Panc1 (cell line): ENCODE data around the gene MIF4GD. TPM values are rescaled to one million over a fixed set of nuclear protein-coding genes. Genes with fewer than 3 reads are reported as not detected.

Source experiments
- ATAC-seq: fragments of 200-7000 bp; cut with Tn5 transposase; 2 replicates; pipeline ENCODE4 v1.9.1; 2020; ENCODE audit warnings: mild to moderate bottlenecking, moderate library complexity
- BruUV-seq: library from RNA; stranded (reverse); fragments of 400-500 nt; replicated peaks from 2 replicates; lab custom pipeline; 2021; lab: Mats Ljungman, UMichigan
- CTCF ChIA-PET: fragments of 300-600 bp; sonication (Branson Sonifier 250); formaldehyde crosslinking; loops from one replicate; lab custom pipeline; 2022; ENCODE audit warnings: antibody characterized with exemption; lab: Charles Lee
- POLR2A ChIA-PET: fragments of 300-600 bp; sonication (Branson Sonifier 250); formaldehyde crosslinking; loops from one replicate; lab custom pipeline; 2022; ENCODE audit warnings: antibody characterized with exemption; lab: Charles Lee
- DNase-seq: peaks from one replicate; pipeline ENCODE4 v3.0.0-alpha.2; 2010; ENCODE audit warnings: low read depth, low spot score
- H3K27ac ChIP-seq: 2 replicates; pipeline ENCODE4 v1.5.1; 2011; ENCODE audit warnings: mild to moderate bottlenecking, low read length, inconsistent platforms
- H3K27me3 ChIP-seq: fragments of 200-500 bp; sonication (Bioruptor generic); 2 replicates; pipeline ENCODE4 v1.6.0; 2014; ENCODE audit warnings: low read length, inconsistent platforms; ENCODE audit not compliant: control insufficient read depth, insufficient read depth
- H3K36me3 ChIP-seq: fragments of 200-500 bp; sonication (Bioruptor generic); 2 replicates; pipeline ENCODE4 v1.5.1; 2014; ENCODE audit warnings: inconsistent platforms, mild to moderate bottlenecking, low read length, moderate library complexity; ENCODE audit not compliant: control insufficient read depth, insufficient read depth
- H3K4me1 ChIP-seq: 2 replicates; pipeline ENCODE4 v1.5.1; 2011; ENCODE audit warnings: inconsistent platforms, mild to moderate bottlenecking, low read length, moderate library complexity; ENCODE audit not compliant: control insufficient read depth, insufficient read depth
- H3K4me3 ChIP-seq, 2 experiments: 2 replicates each; pipeline ENCODE4 v1.5.1; 2011 to 2012; ENCODE audit warnings: low read depth in 2 of 2, low read length in 2 of 2, mild to moderate bottlenecking in 2 of 2, inconsistent platforms in 1 of 2, moderate library complexity in 1 of 2
- H3K9me3 ChIP-seq: fragments of 200-500 bp; sonication (Bioruptor generic); 2 replicates; pipeline ENCODE4 v1.5.1; 2014; ENCODE audit warnings: low read depth, mild to moderate bottlenecking, inconsistent platforms, low read length, moderate library complexity; ENCODE audit not compliant: control insufficient read depth, insufficient read depth
- POLR2AphosphoS5 ChIP-seq: IDR thresholded peaks from 2 replicates; pipeline ENCODE4 v1.6.1; 2012; ENCODE audit warnings: mild to moderate bottlenecking, low read depth, low read length, moderate library complexity
- REST ChIP-seq, 2 experiments: IDR thresholded peaks; 2 replicates each; pipeline ENCODE4 v1.6.1; 2011 to 2012; ENCODE audit warnings: low read depth in 2 of 2, control low read depth in 1 of 2, low read length in 1 of 2, mild to moderate bottlenecking in 1 of 2, moderate library complexity in 1 of 2; ENCODE audit not compliant: insufficient read depth in 1 of 2
- SIN3A ChIP-seq: IDR thresholded peaks from 2 replicates; pipeline ENCODE4 v1.6.1; 2012; ENCODE audit warnings: low read depth, mild to moderate bottlenecking, low read length, moderate library complexity, borderline replicate concordance; ENCODE audit not compliant: insufficient read depth
- TCF7L2 ChIP-seq: IDR thresholded peaks from 2 replicates; pipeline ENCODE4 v1.6.1; 2011; ENCODE audit warnings: mild to moderate bottlenecking, low read depth, low read length, inconsistent platforms
- in situ Hi-C: cut with HindIII; loops from 2 replicates; pipeline ENCODE4 v1.10.0; 2016; ENCODE audit warnings: low sequenced_read_pairs, low pct_unique_long_range_greater_than_20kb
- intact Hi-C: fragments of 100-400 bp; cut with micrococcal nuclease; formaldehyde crosslinking; loops from one replicate; pipeline ENCODE4 v1.10.0; 2022; ENCODE audit not compliant: unreplicated experiment
- total RNA-seq: library from RNA; stranded (reverse); gene quantifications from one replicate; pipeline ENCODE4 v1.2.1, GENCODE V29; 2021; ENCODE audit not compliant: unreplicated experiment
- TF ChIP-seq, protein P1 (sequence below): fragments of 450-650 bp; IDR thresholded peaks from 2 replicates; pipeline ENCODE4 v1.5.1; 2017; ENCODE audit warnings: mild to moderate bottlenecking

MIF4GD gene
- total RNA-seq, 1 experiment from 2014 or later: 34.4 TPM

- TF ChIP-seq POLR2AphosphoS5 (no peak), SIN3A (no peak), REST (IDR thresholded peaks at IDR 0.05; ENCODE audit: insufficient read depth in 1 of 2, low read depth in 2 of 2, low read length in 1 of 2) (no peak), TCF7L2 (no peak)
- TF ChIP-seq, protein P1, sequence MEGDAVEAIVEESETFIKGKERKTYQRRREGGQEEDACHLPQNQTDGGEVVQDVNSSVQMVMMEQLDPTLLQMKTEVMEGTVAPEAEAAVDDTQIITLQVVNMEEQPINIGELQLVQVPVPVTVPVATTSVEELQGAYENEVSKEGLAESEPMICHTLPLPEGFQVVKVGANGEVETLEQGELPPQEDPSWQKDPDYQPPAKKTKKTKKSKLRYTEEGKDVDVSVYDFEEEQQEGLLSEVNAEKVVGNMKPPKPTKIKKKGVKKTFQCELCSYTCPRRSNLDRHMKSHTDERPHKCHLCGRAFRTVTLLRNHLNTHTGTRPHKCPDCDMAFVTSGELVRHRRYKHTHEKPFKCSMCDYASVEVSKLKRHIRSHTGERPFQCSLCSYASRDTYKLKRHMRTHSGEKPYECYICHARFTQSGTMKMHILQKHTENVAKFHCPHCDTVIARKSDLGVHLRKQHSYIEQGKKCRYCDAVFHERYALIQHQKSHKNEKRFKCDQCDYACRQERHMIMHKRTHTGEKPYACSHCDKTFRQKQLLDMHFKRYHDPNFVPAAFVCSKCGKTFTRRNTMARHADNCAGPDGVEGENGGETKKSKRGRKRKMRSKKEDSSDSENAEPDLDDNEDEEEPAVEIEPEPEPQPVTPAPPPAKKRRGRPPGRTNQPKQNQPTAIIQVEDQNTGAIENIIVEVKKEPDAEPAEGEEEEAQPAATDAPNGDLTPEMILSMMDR: no peak
- Histone ChIP-seq H3K36me3 (no peaks in the 10 kb centered on the region; the same call in 1 of the 2 replicates), H3K4me1 (no peaks in the 10 kb centered on the region), H3K4me3 (no peak overlapping the region), H3K27me3 (no peaks in the 10 kb centered on the region), H3K9me3 (no peaks in the 10 kb centered on the region), H3K27ac (no peak overlapping the region)
- CTCF ChIA-PET: interaction anchor here (0.5 kb wide), 1 partner anchor 8 kb away, joined by 3 read pairs; no protein-coding TSS in a partner anchor
- ATAC-seq (peak; percentile 32; the same call in 1 of the 2 replicates), DNase-seq (no peak)
- in situ Hi-C loops (no loop called here), intact Hi-C loops (no loop called here)
- no TSS peak for BruUV-seq
- POLR2A ChIA-PET: interaction anchor here (0.7 kb wide), 1 partner anchor 37 kb away, joined by 10 read pairs; no protein-coding TSS in a partner anchor
Measured at GRCh38 chr17:75250009-75250471, 21.0 kb downstream of the MIF4GD start.

DNA sequence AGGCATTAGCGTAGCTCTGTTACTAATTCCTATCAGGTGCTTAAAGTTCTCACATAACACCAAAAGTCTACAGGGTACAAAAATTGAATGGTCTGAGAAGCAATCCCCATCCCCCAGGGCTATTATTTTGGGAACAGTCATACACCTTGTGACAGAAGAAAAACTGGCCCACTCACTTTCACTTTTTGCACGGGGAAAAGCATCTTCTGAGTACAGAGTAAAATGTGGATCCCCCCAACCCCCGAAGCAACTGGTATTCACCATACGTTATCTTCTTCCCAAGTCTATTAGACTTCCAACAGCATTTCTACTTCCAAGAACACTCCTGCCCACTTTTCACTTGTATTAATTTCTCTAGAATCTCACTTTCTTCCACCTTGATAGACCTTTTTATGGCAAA, 21.5 kb downstream of the MIF4GD start:
- no peak overlapping the region for H3K4me3 ChIP-seq
- no peak overlapping the region for H3K27ac ChIP-seq
- ATAC-seq (no peak), DNase-seq (no peak)
- no peaks in the 10 kb centered on the region for H3K9me3 ChIP-seq
- CTCF ChIA-PET: interaction anchor here (0.5 kb wide), 1 partner anchor 9 kb away, joined by 3 read pairs; no protein-coding TSS in a partner anchor
- POLR2A ChIA-PET: no interaction called here
- in situ Hi-C loops (no loop called here), intact Hi-C loops (no loop called here)
- H3K36me3 ChIP-seq: no peaks in the 10 kb centered on the region; the same call in 1 of the 2 replicates
- TF ChIP-seq SIN3A (no peak), POLR2AphosphoS5 (no peak), REST (IDR thresholded peaks at IDR 0.05; ENCODE audit: insufficient read depth in 1 of 2, low read depth in 2 of 2, low read length in 1 of 2) (no peak), TCF7L2 (no peak)
- TF ChIP-seq, protein P1: no peak
- BruUV-seq: TSS peak; percentile 33
- H3K4me1 ChIP-seq: no peaks in the 10 kb centered on the region
- H3K27me3 ChIP-seq: no peaks in the 10 kb centered on the region
